Endothelial cell (in vitro differentiated cells): ENCODE results near the gene GPC5. TPM values are rescaled to one million over a fixed set of nuclear protein-coding genes. Genes with fewer than 3 reads are reported as not detected.

ENCODE experiments used
- DNase-seq: peaks from one replicate; pipeline ENCODE4 v3.0.0; 2021; ENCODE audit warnings: low spot score
- H3K27ac Mint-ChIP-seq: one replicate; pipeline ENCODE4 v1.8.0; 2021; ENCODE audit warnings: mixed read lengths, inconsistent platforms; ENCODE audit not compliant: unreplicated experiment
- H3K27me3 Mint-ChIP-seq: one replicate; pipeline ENCODE4 v1.8.0; 2021; ENCODE audit warnings: mild to moderate bottlenecking, moderate library complexity, mixed read lengths, inconsistent platforms; ENCODE audit not compliant: unreplicated experiment
- H3K36me3 Mint-ChIP-seq: one replicate; pipeline ENCODE4 v1.8.0; 2021; ENCODE audit warnings: mild to moderate bottlenecking, low read depth, mixed read lengths, inconsistent platforms; ENCODE audit not compliant: unreplicated experiment
- H3K4me1 Mint-ChIP-seq: one replicate; pipeline ENCODE4 v1.8.0; 2021; ENCODE audit warnings: mild to moderate bottlenecking, mixed read lengths, inconsistent platforms; ENCODE audit not compliant: unreplicated experiment
- H3K4me3 Mint-ChIP-seq: one replicate; pipeline ENCODE4 v1.8.0; 2021; ENCODE audit warnings: mild to moderate bottlenecking, mixed read lengths, inconsistent platforms; ENCODE audit not compliant: unreplicated experiment
- H3K9me3 Mint-ChIP-seq: one replicate; pipeline ENCODE4 v1.8.0; 2021; ENCODE audit warnings: mixed read lengths, inconsistent platforms; ENCODE audit not compliant: unreplicated experiment
- CTCF ChIP-seq: fragments of 200-600 bp; sonication (generic); IDR thresholded peaks from one replicate; pipeline ENCODE4 v1.5.0; 2021; ENCODE audit warnings: antibody characterized with exemption; ENCODE audit not compliant: unreplicated experiment
- total RNA-seq: library from RNA; stranded (reverse); fragmentation: NEBNext Ultra II Directional; extraction: Animal tissue kit (Norgen Biotek cat#: 25700); gene quantifications from one replicate; pipeline ENCODE4 v1.2.1, GENCODE V29; 2021; ENCODE audit not compliant: unreplicated experiment

The GPC5 gene
- total RNA-seq, 1 donor from 2014 or later = not detected

GRCh38 chr13:91468301-91468700, 69.9 kb downstream of the GPC5 start:
- Mint-ChIP-seq H3K9me3 (no peaks in the 10 kb centered on the region), H3K4me1 (peaks cover 4% of the 10 kb centered on the region), H3K27ac (no peak overlapping the region), H3K36me3 (no peaks in the 10 kb centered on the region), H3K4me3 (no peak overlapping the region), H3K27me3 (no peaks in the 10 kb centered on the region)
- no peak for TF ChIP-seq CTCF
- no peak for DNase-seq

GRCh38 chr13:91470084-91470621, 71.7 kb downstream of the GPC5 start:
- H3K4me1 Mint-ChIP-seq = peaks cover 4% of the 10 kb centered on the region
- no peak overlapping the region for H3K27ac Mint-ChIP-seq
- TF ChIP-seq CTCF = no peak

GRCh38 chr13:91470681-91471080, 72.3 kb downstream of the GPC5 start:
- Mint-ChIP-seq H3K27me3 (no peaks in the 10 kb centered on the region), H3K4me3 (no peak overlapping the region), H3K27ac (no peak overlapping the region), H3K36me3 (no peaks in the 10 kb centered on the region), H3K9me3 (no peaks in the 10 kb centered on the region), H3K4me1 (peaks cover 4% of the 10 kb centered on the region)
- no peak for DNase-seq
- TF ChIP-seq CTCF = no peak

More at GRCh38 chr13:91470084-91470621, 71.7 kb downstream of the GPC5 start:
- Mint-ChIP-seq H3K36me3 (no peaks in the 10 kb centered on the region), H3K4me3 (no peak overlapping the region), H3K27me3 (no peaks in the 10 kb centered on the region), H3K9me3 (no peaks in the 10 kb centered on the region)
- no peak for DNase-seq

GRCh38 chr13:91482427-91482826, 84.0 kb downstream of the GPC5 start:
- Mint-ChIP-seq H3K4me1 (no peaks in the 10 kb centered on the region), H3K4me3 (no peak overlapping the region), H3K27me3 (no peaks in the 10 kb centered on the region), H3K27ac (no peak overlapping the region), H3K36me3 (no peaks in the 10 kb centered on the region), H3K9me3 (no peaks in the 10 kb centered on the region)
- DNase-seq = no peak
- no peak for TF ChIP-seq CTCF

GRCh38 chr13:91491980-91492379, 93.6 kb downstream of the GPC5 start:
- no peak for TF ChIP-seq CTCF
- no peaks in the 10 kb centered on the region for H3K36me3 Mint-ChIP-seq

More at GRCh38 chr13:91491980-91492379, 93.6 kb downstream of the GPC5 start:
- no peak for DNase-seq
- Mint-ChIP-seq H3K9me3 (no peaks in the 10 kb centered on the region), H3K27me3 (no peaks in the 10 kb centered on the region), H3K27ac (no peak overlapping the region), H3K4me3 (no peak overlapping the region), H3K4me1 (no peaks in the 10 kb centered on the region)
